Effector CD8-positive, alpha-beta T cell (primary cell): Measurements from ENCODE around the gene CDON.

ENCODE experiments used
- DNase-seq: peaks from one replicate; lab custom pipeline; 2025; lab: John Stamatoyannopoulos, UW
- total RNA-seq, 4 experiments: gene quantifications; one replicate each; lab custom pipeline; 2026; lab: John Stamatoyannopoulos, UW

Gene CDON, protein sequence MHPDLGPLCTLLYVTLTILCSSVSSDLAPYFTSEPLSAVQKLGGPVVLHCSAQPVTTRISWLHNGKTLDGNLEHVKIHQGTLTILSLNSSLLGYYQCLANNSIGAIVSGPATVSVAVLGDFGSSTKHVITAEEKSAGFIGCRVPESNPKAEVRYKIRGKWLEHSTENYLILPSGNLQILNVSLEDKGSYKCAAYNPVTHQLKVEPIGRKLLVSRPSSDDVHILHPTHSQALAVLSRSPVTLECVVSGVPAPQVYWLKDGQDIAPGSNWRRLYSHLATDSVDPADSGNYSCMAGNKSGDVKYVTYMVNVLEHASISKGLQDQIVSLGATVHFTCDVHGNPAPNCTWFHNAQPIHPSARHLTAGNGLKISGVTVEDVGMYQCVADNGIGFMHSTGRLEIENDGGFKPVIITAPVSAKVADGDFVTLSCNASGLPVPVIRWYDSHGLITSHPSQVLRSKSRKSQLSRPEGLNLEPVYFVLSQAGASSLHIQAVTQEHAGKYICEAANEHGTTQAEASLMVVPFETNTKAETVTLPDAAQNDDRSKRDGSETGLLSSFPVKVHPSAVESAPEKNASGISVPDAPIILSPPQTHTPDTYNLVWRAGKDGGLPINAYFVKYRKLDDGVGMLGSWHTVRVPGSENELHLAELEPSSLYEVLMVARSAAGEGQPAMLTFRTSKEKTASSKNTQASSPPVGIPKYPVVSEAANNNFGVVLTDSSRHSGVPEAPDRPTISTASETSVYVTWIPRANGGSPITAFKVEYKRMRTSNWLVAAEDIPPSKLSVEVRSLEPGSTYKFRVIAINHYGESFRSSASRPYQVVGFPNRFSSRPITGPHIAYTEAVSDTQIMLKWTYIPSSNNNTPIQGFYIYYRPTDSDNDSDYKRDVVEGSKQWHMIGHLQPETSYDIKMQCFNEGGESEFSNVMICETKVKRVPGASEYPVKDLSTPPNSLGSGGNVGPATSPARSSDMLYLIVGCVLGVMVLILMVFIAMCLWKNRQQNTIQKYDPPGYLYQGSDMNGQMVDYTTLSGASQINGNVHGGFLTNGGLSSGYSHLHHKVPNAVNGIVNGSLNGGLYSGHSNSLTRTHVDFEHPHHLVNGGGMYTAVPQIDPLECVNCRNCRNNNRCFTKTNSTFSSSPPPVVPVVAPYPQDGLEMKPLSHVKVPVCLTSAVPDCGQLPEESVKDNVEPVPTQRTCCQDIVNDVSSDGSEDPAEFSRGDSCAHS (N-terminal part only)
- 1.4 to 6.3 (median 3.0) reads per million in 4 experiments for total RNA-seq

DNA sequence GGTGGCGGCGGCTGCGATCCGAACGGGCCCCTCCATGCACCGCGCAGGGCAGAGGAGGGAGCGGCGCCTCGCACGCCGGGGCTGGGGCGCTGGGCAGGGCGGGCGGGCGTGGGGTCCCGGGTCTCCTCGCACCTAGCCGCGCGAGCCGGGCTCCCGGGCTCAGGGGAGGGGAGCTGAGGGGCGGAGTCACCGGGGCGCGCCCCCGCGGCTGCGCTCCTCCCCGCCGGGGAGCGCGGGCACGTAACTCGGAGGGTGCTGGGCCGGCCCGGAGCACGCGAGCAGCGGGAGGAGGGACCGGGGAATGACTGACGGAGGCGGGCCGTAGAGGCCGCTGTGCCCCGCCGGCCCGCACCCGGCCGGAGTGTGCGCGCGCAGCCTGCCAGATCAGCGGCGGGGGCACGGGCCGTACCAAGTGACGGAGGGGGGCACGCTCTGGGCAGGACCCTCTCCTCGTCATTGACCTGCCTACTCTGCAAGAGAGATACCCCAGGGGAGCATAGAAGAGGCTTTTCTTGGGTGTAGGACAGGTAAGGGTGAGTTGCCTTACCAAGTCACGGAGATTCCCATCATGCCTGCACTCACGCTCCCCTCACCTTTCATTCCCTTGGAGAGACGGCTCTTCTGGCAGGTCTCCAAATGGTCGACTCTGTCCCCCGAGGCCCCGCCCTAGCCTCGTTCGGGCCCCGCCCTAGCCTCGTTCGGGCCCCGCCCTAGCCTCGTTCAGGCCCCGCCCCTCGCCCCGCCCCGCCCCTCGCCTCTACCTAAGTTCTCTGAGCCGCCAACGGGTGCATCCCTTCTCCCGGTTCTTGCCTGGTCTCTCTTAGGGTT, at the start of gene CDON:
TSS of gene CDON (minus strand) at position 188 of the 828 bp plus-strand sequence. CDS start 39,390 bp downstream, outside the sequence.
- peak; percentile 85 for DNase-seq

DNA sequence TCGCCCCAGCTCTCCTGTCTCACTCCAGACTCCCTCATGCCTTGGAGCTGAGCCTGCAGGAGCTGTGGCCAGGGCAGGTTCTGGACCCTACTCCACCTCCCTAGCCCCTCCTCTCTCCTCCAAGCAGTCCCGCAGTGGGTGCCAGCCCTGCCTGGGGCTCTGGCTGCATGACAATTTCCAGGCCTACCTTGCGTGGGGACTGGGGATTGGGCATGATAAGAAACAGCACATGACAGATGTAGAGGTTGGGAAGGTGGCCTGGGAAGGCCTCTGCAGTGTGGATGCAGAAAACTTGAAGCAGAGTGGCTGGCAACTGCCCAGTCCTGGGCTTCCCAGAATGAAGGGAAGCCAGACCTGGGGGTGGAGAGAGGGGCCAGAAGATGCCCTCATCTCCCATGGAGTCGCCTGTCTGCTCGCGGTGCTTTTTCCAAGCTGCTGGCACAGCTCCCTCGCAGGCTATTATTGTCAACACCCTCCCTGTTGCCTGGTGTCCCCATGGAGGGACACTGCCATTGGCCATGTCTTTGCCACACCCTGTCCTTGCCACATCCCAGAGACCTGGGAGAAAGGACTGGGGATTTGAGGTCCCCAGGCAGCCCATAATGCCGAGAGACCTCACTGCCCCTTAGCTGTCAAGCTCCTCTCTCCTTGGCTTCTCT, 48.9 kb upstream of the CDON start:
- no peak for DNase-seq

DNA sequence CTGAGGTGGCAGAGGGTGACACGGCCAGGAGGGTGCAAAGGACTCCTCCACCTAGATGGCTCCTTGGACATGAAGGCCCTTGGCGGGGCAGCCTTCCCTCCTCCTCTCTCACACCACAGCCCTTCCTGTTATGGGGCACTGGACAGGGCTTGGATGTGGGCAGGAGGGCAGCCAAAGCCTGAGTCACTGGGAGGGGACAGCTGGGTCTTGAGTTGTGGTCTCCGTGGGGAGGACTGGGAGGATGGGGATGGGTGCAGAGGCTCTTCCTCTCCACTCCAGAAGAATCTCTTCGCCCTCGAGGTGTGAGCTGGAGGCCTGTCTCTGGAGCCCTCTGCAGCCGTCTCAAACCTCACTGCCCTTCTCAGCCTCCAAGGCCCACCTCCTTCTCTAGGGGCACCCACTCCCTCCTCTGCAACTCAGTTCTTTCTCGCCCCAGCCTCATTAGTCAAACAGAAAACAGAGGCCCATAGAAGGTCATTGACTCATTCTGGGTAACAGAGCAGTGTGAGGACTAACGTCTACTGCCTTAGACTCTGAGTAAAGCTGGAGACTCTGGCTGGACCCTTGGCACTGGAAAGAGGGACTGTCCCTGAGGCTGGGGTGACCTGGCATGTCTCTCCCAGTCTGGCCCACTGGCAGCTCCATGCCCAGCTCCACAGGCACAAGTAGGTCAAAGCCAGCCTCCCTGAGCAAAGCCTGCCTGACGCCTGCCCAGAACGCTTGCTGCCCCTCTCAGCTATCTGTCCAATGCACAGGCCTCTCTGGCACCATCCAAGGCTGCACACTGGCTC, 47.5 kb upstream of the CDON start:
- no peak for DNase-seq

GRCh38 chr11:126106594-126107328, 44.1 kb upstream of the CDON start:
- no peak for DNase-seq

DNA sequence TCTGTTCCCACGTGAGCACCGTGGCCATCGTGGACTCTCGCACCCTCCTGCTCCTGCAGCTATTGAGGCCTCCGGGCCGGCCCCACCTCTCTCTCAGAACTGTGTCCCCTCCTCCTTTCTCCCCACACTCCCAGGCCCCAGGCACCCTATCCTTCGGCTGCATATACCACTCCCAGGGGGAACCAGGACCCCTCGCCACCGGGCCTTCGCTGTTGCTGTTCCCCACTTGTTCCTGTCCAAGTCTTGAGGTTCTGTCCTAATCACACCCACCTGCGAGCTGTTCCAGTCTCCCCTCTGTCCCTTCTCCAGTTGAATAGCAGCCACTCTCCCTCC, 43.0 kb upstream of the CDON start:
- DNase-seq: no peak

- DNase-seq: no peak
These were observed 42.5 kb upstream of the CDON start for GRCh38 chr11:126105022-126105747.

GRCh38 chr11:126104420-126104819, 41.8 kb upstream of the CDON start:
- no peak for DNase-seq

GRCh38 chr11:126103150-126103549, 40.5 kb upstream of the CDON start:
- DNase-seq: no peak

GRCh38 chr11:126102436-126102981, 39.8 kb upstream of the CDON start:
- no peak for DNase-seq

DNA sequence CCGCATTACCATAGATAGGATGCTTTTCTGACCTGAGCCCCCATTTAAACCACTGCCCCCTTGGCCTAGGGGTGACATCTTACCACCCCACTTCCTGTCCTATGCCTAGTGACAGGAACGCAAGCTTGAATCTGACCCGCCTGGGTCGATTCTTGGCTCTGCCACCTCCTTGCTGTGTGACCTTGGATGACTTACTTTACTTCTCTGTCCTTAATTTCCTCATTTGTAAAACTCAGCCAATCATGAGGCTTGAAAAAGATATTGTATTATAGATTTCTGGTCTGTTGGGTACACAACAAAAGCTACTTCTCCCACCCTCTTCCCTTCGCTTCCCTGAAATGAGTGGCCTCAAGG, 39.2 kb upstream of the CDON start:
- no peak for DNase-seq

DNA sequence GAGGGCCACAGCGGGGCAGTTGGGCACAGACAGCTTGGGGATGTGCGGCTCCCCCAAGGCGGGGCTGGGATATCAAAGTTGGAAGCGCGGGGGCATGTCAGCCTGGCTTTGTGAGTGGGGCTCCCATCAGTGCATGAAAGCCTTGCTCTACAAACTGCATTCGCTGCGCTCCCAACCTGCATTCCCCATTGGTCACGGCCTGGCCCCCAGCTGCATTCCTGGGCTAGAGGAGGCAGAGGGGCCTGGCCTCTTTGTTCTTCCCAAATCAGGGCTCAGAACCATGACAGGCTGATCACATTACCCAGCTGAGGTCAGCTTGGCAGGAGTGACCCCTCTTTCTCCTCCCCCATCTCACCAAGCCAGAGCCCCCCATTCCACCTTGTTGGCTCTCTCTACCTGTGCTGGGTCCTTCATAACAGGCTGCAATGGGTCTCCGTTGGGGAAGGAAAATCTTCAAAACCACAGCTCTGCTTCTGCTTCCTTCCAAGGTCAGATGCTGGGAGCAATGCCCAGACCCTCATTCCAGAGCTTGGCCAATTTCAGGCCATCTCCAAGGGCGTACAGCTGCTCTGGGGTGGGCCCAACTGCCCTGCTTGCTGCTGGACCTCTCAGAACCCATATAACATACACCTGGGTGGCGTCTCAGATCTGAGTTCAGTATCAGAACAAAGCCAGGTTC, 38.7 kb upstream of the CDON start:
- DNase-seq: no peak

DNA sequence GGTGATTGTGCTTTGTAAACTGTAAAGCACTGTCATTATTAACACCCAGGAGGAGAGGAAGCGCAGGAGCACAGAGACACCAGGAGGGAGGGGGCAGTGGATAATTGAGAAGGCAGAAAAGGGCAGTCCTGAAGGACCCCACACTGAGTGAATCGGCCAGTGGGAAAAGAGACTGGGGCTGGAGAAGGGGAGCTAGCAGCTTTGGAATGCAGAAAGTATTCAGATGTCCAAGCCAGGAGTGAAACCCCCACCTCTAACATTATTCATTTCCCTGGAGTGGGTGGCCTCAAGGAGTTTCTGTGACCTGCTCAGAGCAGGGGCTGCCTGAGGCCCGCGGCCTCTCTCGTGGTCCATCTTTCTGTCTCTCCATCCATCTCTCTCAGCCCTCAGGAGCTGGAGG, 38.0 kb upstream of the CDON start:
- no peak for DNase-seq

- no peak for DNase-seq
These were observed 35.6 kb upstream of the CDON start for GRCh38 chr11:126098204-126098769.

GRCh38 chr11:126095745-126096144, 33.1 kb upstream of the CDON start:
- DNase-seq: no peak

GRCh38 chr11:126090452-126090851, 27.8 kb upstream of the CDON start:
- DNase-seq: no peak

- DNase-seq: no peak
These were observed 26.3 kb upstream of the CDON start for GRCh38 chr11:126088999-126089398.

DNA sequence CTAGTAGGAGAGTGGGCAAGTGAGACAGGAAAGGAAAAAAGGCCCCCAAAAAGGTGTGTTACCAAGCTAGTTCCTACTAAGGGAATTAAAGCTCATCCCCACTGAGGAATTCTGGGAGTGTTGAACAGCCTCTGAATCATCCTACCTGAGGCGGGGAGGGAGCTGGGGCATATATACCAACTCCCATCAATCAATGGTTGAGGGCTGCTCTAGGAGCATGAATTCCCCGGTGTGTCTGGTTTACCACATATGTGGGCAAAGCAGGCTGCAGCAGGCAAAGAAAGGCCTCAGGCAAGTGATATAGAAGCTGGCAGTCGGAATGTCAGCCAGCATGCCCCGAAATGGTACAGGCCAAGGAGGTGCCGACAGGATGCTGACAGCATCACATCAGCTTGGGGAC, 23.6 kb upstream of the CDON start:
- no peak for DNase-seq

- DNase-seq: no peak
These were observed 21.9 kb upstream of the CDON start for GRCh38 chr11:126084608-126084912.
